ENCODE data around the gene ITPKB.
"Not testable (repeated sequence)": the region's sequence is repeated elsewhere in the genome, so short reads cannot be mapped to it uniquely, and the experiment has no call there.

The ITPKB gene

GRCh38 chr1:226754793-226755533 lies 15.9 kb upstream of the ITPKB start:
- no peak for DNase-seq (ENCODE audit: low read depth in 2 of 2)

GRCh38 chr1:226754097-226754496 lies 15.0 kb upstream of the ITPKB start:
- DNase-seq (ENCODE audit: low read depth in 2 of 2), result no peak

GRCh38 chr1:226751703-226752102 lies 12.6 kb upstream of the ITPKB start:
- DNase-seq (ENCODE audit: low read depth in 2 of 2), result no peak

GRCh38 chr1:226751214-226751613 lies 12.1 kb upstream of the ITPKB start:
- no peak for DNase-seq (ENCODE audit: low read depth in 2 of 2)

GRCh38 chr1:226749467-226749866 lies 10.4 kb upstream of the ITPKB start:
- DNase-seq (ENCODE audit: low read depth in 2 of 2), result no peak

GRCh38 chr1:226748306-226748705 lies 9.2 kb upstream of the ITPKB start:
- no peak for DNase-seq (ENCODE audit: low read depth in 2 of 2)

GRCh38 chr1:226747519-226748263 lies 8.6 kb upstream of the ITPKB start:
- not testable (repeated sequence) for DNase-seq (ENCODE audit: low read depth in 2 of 2)

- no peak for DNase-seq (ENCODE audit: low read depth in 2 of 2)
These were observed 4.2 kb upstream of the ITPKB start for GRCh38 chr1:226743259-226743658.

- no peak for DNase-seq (ENCODE audit: low read depth in 2 of 2)
These were observed 1.9 kb upstream of the ITPKB start for GRCh38 chr1:226741009-226741408.

GRCh38 chr1:226739696-226740065 lies 599 bp upstream of the ITPKB start:
- DNase-seq (ENCODE audit: low read depth in 2 of 2), result no peak

GRCh38 chr1:226738421-226738994 lies 574 bp downstream of the ITPKB start:
- no peak for DNase-seq (ENCODE audit: low read depth in 2 of 2)

GRCh38 chr1:226737819-226738420 lies 1.2 kb downstream of the ITPKB start:
- no peak for DNase-seq (ENCODE audit: low read depth in 2 of 2)

- no peak for DNase-seq (ENCODE audit: low read depth in 2 of 2)
These were observed 1.9 kb downstream of the ITPKB start for GRCh38 chr1:226736908-226737818.

GRCh38 chr1:226736001-226736907 lies 2.8 kb downstream of the ITPKB start:
- no peak for DNase-seq (ENCODE audit: low read depth in 2 of 2)

- DNase-seq (ENCODE audit: low read depth in 2 of 2), result no peak
These were observed 3.5 kb downstream of the ITPKB start for GRCh38 chr1:226735576-226735975.

- DNase-seq (ENCODE audit: low read depth in 2 of 2), result no peak
These were observed 4.4 kb downstream of the ITPKB start for GRCh38 chr1:226734611-226735153.

- DNase-seq (ENCODE audit: low read depth in 2 of 2), result no peak
These were observed 5.2 kb downstream of the ITPKB start for GRCh38 chr1:226733876-226734275.

- no peak for DNase-seq (ENCODE audit: low read depth in 2 of 2)
These were observed 5.8 kb downstream of the ITPKB start for GRCh38 chr1:226733304-226733703.

GRCh38 chr1:226732856-226733291 lies 6.2 kb downstream of the ITPKB start:
- DNase-seq (ENCODE audit: low read depth in 2 of 2), result no peak

GRCh38 chr1:226731257-226731893 lies 7.7 kb downstream of the ITPKB start:
- DNase-seq (ENCODE audit: low read depth in 2 of 2), result no peak
